SU-DHL-6 (cell line): ENCODE measurements around the gene USP43.

Source experiments
- H2AFZ ChIP-seq: fragments of 200-600 bp; sonication (generic); 2 replicates; pipeline ENCODE4 v1.6.1; 2014; ENCODE audit warnings: low read depth, mild to moderate bottlenecking, moderate library complexity, mixed read lengths, antibody characterized with exemption, low read length; ENCODE audit not compliant: severe bottlenecking
- H3F3A ChIP-seq: fragments of 200-600 bp; shearing (Covaris generic); 2 replicates; pipeline ENCODE4 v1.6.0; 2016; ENCODE audit warnings: antibody characterized with exemption, mild to moderate bottlenecking; ENCODE audit not compliant: insufficient read depth
- H3K27ac ChIP-seq: fragments of 200-600 bp; sonication (generic); 2 replicates; pipeline ENCODE4 v1.5.1; 2016; ENCODE audit warnings: low read depth, mild to moderate bottlenecking, low read length, moderate library complexity, mixed read lengths
- H3K27me3 ChIP-seq: fragments of 200-600 bp; sonication (generic), shearing (Covaris generic); 2 replicates; pipeline ENCODE4 v1.6.0; 2014; ENCODE audit warnings: mild to moderate bottlenecking, low read length
- H3K36me3 ChIP-seq: fragments of 200-600 bp; sonication (generic); 2 replicates; pipeline ENCODE4 v1.6.1; 2014; ENCODE audit warnings: mild to moderate bottlenecking, low read length, mixed read lengths
- H3K4me2 ChIP-seq: fragments of 300-600, 200-600 bp; shearing (Covaris generic), sonication (generic); 2 replicates; pipeline ENCODE4 v1.6.0; 2014; ENCODE audit warnings: low read length, low read depth, mild to moderate bottlenecking; ENCODE audit not compliant: poor library complexity, severe bottlenecking
- H3K4me3 ChIP-seq: fragments of 200-600 bp; sonication (generic); 2 replicates; pipeline ENCODE4 v1.5.1; 2014; ENCODE audit warnings: antibody characterized with exemption, low read length, mild to moderate bottlenecking, mixed read lengths; ENCODE audit not compliant: insufficient read depth, poor library complexity, severe bottlenecking
- H3K79me2 ChIP-seq: fragments of 200-600 bp; sonication (generic); 2 replicates; pipeline ENCODE4 v1.6.1; 2014; ENCODE audit warnings: mild to moderate bottlenecking, low read length, moderate library complexity; ENCODE audit not compliant: insufficient read depth
- H3K9ac ChIP-seq: fragments of 200-600 bp; sonication (generic); 2 replicates; pipeline ENCODE4 v1.7.0; 2014; ENCODE audit warnings: mild to moderate bottlenecking, low read length
- H3K9me2 ChIP-seq: fragments of 200-600 bp; sonication (generic); replicated peaks from 2 replicates; pipeline ENCODE4 v1.6.1; 2014; ENCODE audit warnings: low read length; ENCODE audit not compliant: insufficient read depth
- H3K9me3 ChIP-seq: fragments of 200-600 bp; sonication (generic); 2 replicates; pipeline ENCODE4 v1.6.1; 2014; ENCODE audit warnings: low read length, mixed read lengths; ENCODE audit not compliant: insufficient read depth
- H4K20me1 ChIP-seq: fragments of 200-600 bp; sonication (generic); 2 replicates; pipeline ENCODE4 v1.6.1; 2014; ENCODE audit warnings: low read depth, mild to moderate bottlenecking, antibody characterized with exemption, low read length, moderate library complexity, mixed read lengths
- EZH2phosphoT487 ChIP-seq: fragments of 200-600 bp; sonication (generic), shearing (Covaris generic); conservative IDR thresholded peaks from 2 replicates; pipeline ENCODE4 v1.6.1; 2018; ENCODE audit warnings: mild to moderate bottlenecking, antibody characterized with exemption, low read length, moderate library complexity, mixed read lengths
- TF ChIP-seq, protein P1 (sequence below): fragments of 200-600 bp; sonication (generic); IDR thresholded peaks from one replicate; pipeline ENCODE4 v1.5.1; 2017; ENCODE audit warnings: antibody characterized with exemption, mild to moderate bottlenecking, low read length, moderate library complexity; ENCODE audit not compliant: insufficient read depth, poor library complexity, severe bottlenecking

USP43 gene

DNA sequence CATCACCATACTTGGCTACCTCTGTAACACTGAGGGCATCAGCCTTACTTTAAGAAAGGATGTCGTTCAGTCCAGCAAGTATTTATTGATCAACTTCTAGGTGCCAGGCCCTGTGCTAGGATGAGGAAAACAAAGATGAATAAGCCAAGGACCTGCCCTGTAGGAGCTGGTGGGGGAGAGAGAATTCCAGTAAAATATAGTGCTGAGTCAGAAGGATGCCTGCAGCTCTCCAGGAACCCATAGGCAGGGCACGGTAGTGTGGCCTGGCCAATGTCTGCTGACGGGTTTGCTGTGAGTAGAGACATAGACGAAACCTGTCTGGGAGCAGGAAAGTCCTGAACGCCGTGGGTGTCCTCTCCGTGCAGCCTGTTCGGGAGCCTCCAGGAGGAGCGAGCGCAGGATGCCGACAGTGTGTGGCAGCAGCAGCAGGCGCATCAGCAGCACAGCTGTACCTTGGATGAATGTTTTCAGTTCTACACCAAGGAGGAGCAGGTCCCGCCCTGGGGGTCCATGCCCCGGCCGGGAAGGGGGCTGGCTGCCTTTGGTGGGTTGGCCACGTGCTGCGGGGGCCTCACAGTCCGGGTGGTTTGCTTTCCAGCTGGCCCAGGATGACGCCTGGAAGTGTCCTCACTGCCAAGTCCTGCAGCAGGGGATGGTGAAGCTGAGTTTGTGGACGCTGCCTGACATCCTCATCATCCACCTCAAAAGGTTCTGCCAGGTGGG lies 55.6 kb downstream of the USP43 start:
- H3K79me2 ChIP-seq = no peaks in the 10 kb centered on the region
- no peak for TF ChIP-seq EZH2phosphoT487
- TF ChIP-seq, protein P1, sequence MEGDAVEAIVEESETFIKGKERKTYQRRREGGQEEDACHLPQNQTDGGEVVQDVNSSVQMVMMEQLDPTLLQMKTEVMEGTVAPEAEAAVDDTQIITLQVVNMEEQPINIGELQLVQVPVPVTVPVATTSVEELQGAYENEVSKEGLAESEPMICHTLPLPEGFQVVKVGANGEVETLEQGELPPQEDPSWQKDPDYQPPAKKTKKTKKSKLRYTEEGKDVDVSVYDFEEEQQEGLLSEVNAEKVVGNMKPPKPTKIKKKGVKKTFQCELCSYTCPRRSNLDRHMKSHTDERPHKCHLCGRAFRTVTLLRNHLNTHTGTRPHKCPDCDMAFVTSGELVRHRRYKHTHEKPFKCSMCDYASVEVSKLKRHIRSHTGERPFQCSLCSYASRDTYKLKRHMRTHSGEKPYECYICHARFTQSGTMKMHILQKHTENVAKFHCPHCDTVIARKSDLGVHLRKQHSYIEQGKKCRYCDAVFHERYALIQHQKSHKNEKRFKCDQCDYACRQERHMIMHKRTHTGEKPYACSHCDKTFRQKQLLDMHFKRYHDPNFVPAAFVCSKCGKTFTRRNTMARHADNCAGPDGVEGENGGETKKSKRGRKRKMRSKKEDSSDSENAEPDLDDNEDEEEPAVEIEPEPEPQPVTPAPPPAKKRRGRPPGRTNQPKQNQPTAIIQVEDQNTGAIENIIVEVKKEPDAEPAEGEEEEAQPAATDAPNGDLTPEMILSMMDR = no peak
- no peaks in the 10 kb centered on the region for H3K9me3 ChIP-seq
- no peak overlapping the region for H3K9ac ChIP-seq
- no peak overlapping the region for H3K27ac ChIP-seq
- H3K4me3 ChIP-seq = no peak overlapping the region
- no peaks in the 10 kb centered on the region for H3K27me3 ChIP-seq
- H3K36me3 ChIP-seq = no peaks in the 10 kb centered on the region
- H3K4me2 ChIP-seq = no peak overlapping the region
- no peak overlapping the region for H2AFZ ChIP-seq
- no peaks in the 10 kb centered on the region for H3F3A ChIP-seq
- no peaks in the 10 kb centered on the region for H4K20me1 ChIP-seq
- H3K9me2 ChIP-seq = no peaks in the 10 kb centered on the region

DNA sequence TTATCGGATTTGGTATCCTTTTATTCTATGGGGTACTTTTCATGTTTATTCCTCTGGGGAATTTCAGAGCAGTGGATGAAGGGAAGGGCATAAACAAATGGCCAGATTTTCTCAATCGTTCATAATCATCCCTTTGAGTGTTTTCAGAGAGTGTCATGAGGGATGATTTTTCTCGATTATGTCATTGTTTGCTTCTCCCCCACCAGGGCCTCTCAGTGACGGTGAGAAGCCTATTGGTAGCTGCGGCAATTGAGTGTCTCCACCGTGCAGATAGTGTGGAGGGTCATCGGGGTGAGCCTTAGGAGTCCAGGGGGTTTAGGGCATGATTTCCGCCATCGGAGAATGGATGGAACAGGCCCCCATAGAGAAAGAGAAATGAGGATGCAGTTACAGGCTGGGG lies 57.2 kb downstream of the USP43 start:
- Histone ChIP-seq H3K9ac (no peak overlapping the region), H3K9me3 (no peaks in the 10 kb centered on the region), H3K36me3 (no peaks in the 10 kb centered on the region), H3K9me2 (no peaks in the 10 kb centered on the region), H3K79me2 (no peaks in the 10 kb centered on the region), H4K20me1 (no peaks in the 10 kb centered on the region), H3K27me3 (no peaks in the 10 kb centered on the region), H3K27ac (no peak overlapping the region), H2AFZ (no peak overlapping the region), H3F3A (no peaks in the 10 kb centered on the region), H3K4me3 (no peak overlapping the region), H3K4me2 (no peak overlapping the region)
- TF ChIP-seq EZH2phosphoT487 = no peak
- TF ChIP-seq, protein P1 = no peak

DNA sequence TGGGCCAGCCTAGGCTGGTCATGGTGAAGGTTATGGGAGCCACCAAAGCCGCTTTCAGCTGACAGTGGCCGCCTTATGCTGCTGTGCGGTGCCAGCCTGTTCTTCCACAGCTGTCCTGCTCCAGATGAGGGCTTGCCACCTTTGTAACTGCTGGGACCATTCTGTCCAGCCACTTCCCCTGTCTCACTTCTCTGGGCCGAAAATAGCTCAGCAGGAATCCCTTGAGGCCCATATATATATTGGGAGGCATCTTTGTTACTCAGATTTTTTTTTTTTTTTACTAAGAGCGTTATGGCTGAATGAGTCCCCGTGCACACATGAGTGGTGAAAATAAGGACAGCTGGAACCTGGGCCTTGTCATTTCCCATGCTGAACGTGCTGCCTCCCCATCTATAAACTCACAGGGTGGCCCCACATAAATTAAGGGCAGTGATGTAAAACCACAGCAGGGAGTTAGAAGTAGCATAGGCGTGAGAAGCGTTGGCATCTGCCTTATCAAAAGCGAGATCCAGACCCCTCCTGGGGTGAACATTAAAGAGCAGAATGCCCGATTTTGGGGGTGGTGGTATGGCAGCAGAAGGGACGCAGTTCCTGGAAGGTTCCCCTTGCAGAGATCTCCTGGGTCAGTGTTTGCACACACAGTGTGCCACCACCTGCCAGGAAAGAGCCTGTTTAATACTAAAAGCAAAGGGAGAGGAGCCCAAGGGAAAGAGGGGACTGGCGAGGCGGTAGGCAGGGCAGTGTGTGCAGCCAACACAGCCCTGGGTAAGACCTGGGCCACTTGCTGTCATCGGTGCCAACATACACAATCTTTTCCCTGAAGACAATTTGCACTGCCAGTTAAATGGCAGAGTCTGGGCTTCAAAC lies 57.8 kb downstream of the USP43 start:
- no peaks in the 10 kb centered on the region for H4K20me1 ChIP-seq
- H2AFZ ChIP-seq = no peak overlapping the region
- no peaks in the 10 kb centered on the region for H3K9me3 ChIP-seq
- H3F3A ChIP-seq = no peaks in the 10 kb centered on the region
- H3K4me2 ChIP-seq = no peak overlapping the region
- H3K27ac ChIP-seq = no peak overlapping the region
- H3K9ac ChIP-seq = no peak overlapping the region
- H3K36me3 ChIP-seq = no peaks in the 10 kb centered on the region
- H3K79me2 ChIP-seq = no peaks in the 10 kb centered on the region
- no peaks in the 10 kb centered on the region for H3K9me2 ChIP-seq
- no peak overlapping the region for H3K4me3 ChIP-seq
- H3K27me3 ChIP-seq = no peaks in the 10 kb centered on the region
- TF ChIP-seq EZH2phosphoT487 = no peak
- TF ChIP-seq, protein P1 = no peak
